GM21528 (cell line): ENCODE data around the gene SLC17A8.

Experiments
- ATAC-seq: cut with Tn5 transposase; IDR thresholded peaks from one replicate; pipeline ENCODE4 v1.9.1; 2021; ENCODE audit warnings: mild to moderate bottlenecking, moderate library complexity; ENCODE audit not compliant: unreplicated experiment, low FRiP score

SLC17A8 gene

DNA sequence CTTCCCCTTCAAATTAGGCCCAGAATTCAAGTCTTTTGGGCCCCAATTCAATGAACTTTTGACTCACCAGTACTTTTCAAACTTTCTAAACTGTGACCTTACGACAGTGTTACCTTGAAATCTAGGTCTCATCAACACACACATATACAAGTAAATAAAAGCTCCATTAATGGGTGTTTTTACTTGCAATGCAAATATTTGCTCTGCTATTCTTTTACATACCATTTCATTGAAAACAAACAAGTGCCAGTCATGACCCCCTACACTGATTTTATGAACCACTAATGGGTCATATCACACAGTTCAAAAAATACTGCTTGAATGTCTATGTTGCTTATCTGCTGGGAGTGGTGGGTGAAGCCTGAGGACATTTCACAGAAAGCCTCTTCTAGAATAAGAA, 107.7 kb downstream of the SLC17A8 start:
- no peak for ATAC-seq

DNA sequence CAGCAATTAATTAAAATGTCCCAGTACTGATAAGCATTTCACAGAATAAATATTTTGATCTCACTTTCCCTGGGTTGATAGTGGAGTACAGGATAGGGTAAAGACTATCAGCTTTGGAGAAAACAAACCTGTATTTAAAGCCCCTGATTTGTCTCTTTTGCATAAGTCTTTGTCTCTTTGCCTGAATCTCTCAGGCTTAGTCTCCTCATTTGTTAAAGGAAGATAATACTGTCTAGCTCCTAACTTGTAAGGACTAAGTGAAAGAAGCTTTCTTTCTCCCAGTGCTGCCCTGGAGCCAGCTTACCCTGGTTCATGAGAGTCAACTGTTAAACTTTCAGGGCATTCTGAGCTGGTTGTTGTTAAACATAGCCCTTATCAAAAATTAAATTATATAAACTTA, 111.3 kb downstream of the SLC17A8 start:
- ATAC-seq = no peak
